Astrocyte (in vitro differentiated cells and primary cell): ENCODE data around the gene PUS7L. TPM values are rescaled to one million over a fixed set of nuclear protein-coding genes. Genes with fewer than 3 reads are reported as not detected.

ENCODE experiments used
- DNase-seq: peaks from one replicate; pipeline ENCODE4 v3.0.0-alpha.2; 2010; ENCODE audit warnings: low read depth
- FAIRE-seq: peaks from 2 replicates; lab custom pipeline; 2011; peaks lifted over from hg19 to GRCh38; lab: Jason Lieb, UNC
- H2AFZ ChIP-seq: 2 replicates; pipeline ENCODE4 v1.6.0; 2012; ENCODE audit warnings: low read depth, low read length, inconsistent platforms
- H3K27ac ChIP-seq: 2 replicates; pipeline ENCODE4 v1.5.1; 2011; ENCODE audit warnings: low read depth, low read length, inconsistent platforms
- H3K27me3 ChIP-seq: 2 replicates; pipeline ENCODE4 v1.6.0; 2011; ENCODE audit warnings: low read length, inconsistent platforms; ENCODE audit not compliant: insufficient read depth
- H3K36me3 ChIP-seq: 2 replicates; pipeline ENCODE4 v1.5.1; 2011; ENCODE audit warnings: low read length, inconsistent platforms; ENCODE audit not compliant: insufficient read depth
- H3K4me1 ChIP-seq: 2 replicates; pipeline ENCODE4 v1.5.1; 2011; ENCODE audit warnings: low read length, inconsistent platforms; ENCODE audit not compliant: insufficient read depth
- H3K4me2 ChIP-seq: 2 replicates; pipeline ENCODE4 v1.6.0; 2012; ENCODE audit warnings: low read length, inconsistent platforms
- H3K4me3 ChIP-seq: 2 replicates; pipeline ENCODE4 v1.5.1; 2011; ENCODE audit warnings: low read depth, mild to moderate bottlenecking, low read length, inconsistent platforms; ENCODE audit not compliant: insufficient read depth
- H3K79me2 ChIP-seq: 2 replicates; pipeline ENCODE4 v1.6.0; 2012; ENCODE audit warnings: mild to moderate bottlenecking, low read length, inconsistent platforms; ENCODE audit not compliant: insufficient read depth
- H3K9ac ChIP-seq: 2 replicates; pipeline ENCODE4 v1.6.0; 2012; ENCODE audit warnings: mild to moderate bottlenecking, low read length, inconsistent platforms
- H3K9me3 ChIP-seq: 2 replicates; pipeline ENCODE4 v1.5.1; 2012; ENCODE audit warnings: low read depth, mild to moderate bottlenecking, low read length, inconsistent platforms; ENCODE audit not compliant: insufficient read depth
- H4K20me1 ChIP-seq: 2 replicates; pipeline ENCODE4 v1.6.0; 2012; ENCODE audit warnings: low read length, inconsistent platforms; ENCODE audit not compliant: insufficient read depth
- H3K27ac Mint-ChIP-seq: one replicate; pipeline ENCODE4 v1.8.0; 2021; ENCODE audit warnings: mild to moderate bottlenecking, mixed read lengths; ENCODE audit not compliant: unreplicated experiment
- H3K27me3 Mint-ChIP-seq: one replicate; pipeline ENCODE4 v1.8.0; 2021; ENCODE audit warnings: low read depth, mixed read lengths; ENCODE audit not compliant: unreplicated experiment
- H3K36me3 Mint-ChIP-seq: one replicate; pipeline ENCODE4 v1.8.0; 2021; ENCODE audit warnings: low read depth, mixed read lengths; ENCODE audit not compliant: unreplicated experiment
- H3K4me1 Mint-ChIP-seq: one replicate; pipeline ENCODE4 v1.8.0; 2021; ENCODE audit warnings: low read depth, mixed read lengths; ENCODE audit not compliant: unreplicated experiment
- H3K4me3 Mint-ChIP-seq: one replicate; pipeline ENCODE4 v1.8.0; 2021; ENCODE audit warnings: mild to moderate bottlenecking, moderate library complexity, mixed read lengths; ENCODE audit not compliant: unreplicated experiment
- H3K9me3 Mint-ChIP-seq: one replicate; pipeline ENCODE4 v1.8.0; 2021; ENCODE audit warnings: mild to moderate bottlenecking, mixed read lengths; ENCODE audit not compliant: unreplicated experiment
- CTCF ChIP-seq: IDR thresholded peaks from 2 replicates; pipeline ENCODE4 v1.5.1; 2011; ENCODE audit warnings: low read depth, mild to moderate bottlenecking, inconsistent platforms, low read length, moderate library complexity; ENCODE audit not compliant: insufficient read depth
- EZH2 ChIP-seq: IDR thresholded peaks from 2 replicates; pipeline ENCODE4 v1.6.1; 2012; ENCODE audit warnings: mild to moderate bottlenecking, low read length, inconsistent platforms; ENCODE audit not compliant: insufficient read depth
- total RNA-seq: library from RNA; stranded (reverse); gene quantifications from 2 replicates; pipeline ENCODE4 v1.2.1, GENCODE V29; 2021

The PUS7L gene
- total RNA-seq, 1 donor from 2014 or later = 11.4 TPM

GRCh38 chr12:43776498-43776897 is 17.9 kb upstream of the PUS7L start:
- Histone ChIP-seq H4K20me1 (no peaks in the 10 kb centered on the region), H3K4me1 (no peaks in the 10 kb centered on the region), H3K9me3 (no peaks in the 10 kb centered on the region), H3K27ac (no peak overlapping the region), H3K4me2 (no peak overlapping the region), H3K9ac (no peak overlapping the region), H3K4me3 (no peak overlapping the region), H3K79me2 (no peaks in the 10 kb centered on the region), H2AFZ (no peak overlapping the region), H3K27me3 (no peaks in the 10 kb centered on the region), H3K36me3 (peaks cover 26% of the 10 kb centered on the region)
- Mint-ChIP-seq H3K4me3 (no peak overlapping the region), H3K4me1 (no peaks in the 10 kb centered on the region), H3K9me3 (no peaks in the 10 kb centered on the region), H3K27me3 (no peaks in the 10 kb centered on the region), H3K36me3 (no peaks in the 10 kb centered on the region), H3K27ac (no peak overlapping the region)
- no peak for FAIRE-seq
- no peak for DNase-seq
- no peak for TF ChIP-seq EZH2
- TF ChIP-seq CTCF = peak; percentile 41

- FAIRE-seq (no peak), DNase-seq (no peak)
- Mint-ChIP-seq H3K27me3 (no peaks in the 10 kb centered on the region), H3K27ac (no peak overlapping the region), H3K4me1 (peaks cover 3% of the 10 kb centered on the region), H3K9me3 (no peaks in the 10 kb centered on the region), H3K36me3 (no peaks in the 10 kb centered on the region), H3K4me3 (no peak overlapping the region)
- H4K20me1 ChIP-seq = no peaks in the 10 kb centered on the region
- H3K9ac ChIP-seq = no peak overlapping the region
- no peak overlapping the region for H3K4me3 ChIP-seq
- no peak overlapping the region for H3K27ac ChIP-seq
- no peaks in the 10 kb centered on the region for H3K9me3 ChIP-seq
- peak overlapping the region; percentile 33 for H3K4me2 ChIP-seq
- H3K79me2 ChIP-seq = no peaks in the 10 kb centered on the region
- H2AFZ ChIP-seq = no peak overlapping the region
- no peaks in the 10 kb centered on the region for H3K4me1 ChIP-seq
- H3K36me3 ChIP-seq = peaks cover 4% of the 10 kb centered on the region
- TF ChIP-seq CTCF = no peak
- TF ChIP-seq EZH2 = no peak
- H3K27me3 ChIP-seq = no peaks in the 10 kb centered on the region
Observed at GRCh38 chr12:43766291-43766690, 7.7 kb upstream of the PUS7L start.

GRCh38 chr12:43764528-43764927 is 5.9 kb upstream of the PUS7L start:
- no peak overlapping the region for H3K4me2 ChIP-seq
- Mint-ChIP-seq H3K9me3 (peaks cover 2% of the 10 kb centered on the region), H3K27ac (no peak overlapping the region), H3K27me3 (no peaks in the 10 kb centered on the region), H3K4me3 (no peak overlapping the region), H3K36me3 (peaks cover 2% of the 10 kb centered on the region), H3K4me1 (peaks cover 10% of the 10 kb centered on the region)
- H2AFZ ChIP-seq = no peak overlapping the region
- H3K9me3 ChIP-seq = no peaks in the 10 kb centered on the region
- H3K27ac ChIP-seq = no peak overlapping the region
- H3K27me3 ChIP-seq = no peaks in the 10 kb centered on the region
- no peak overlapping the region for H3K9ac ChIP-seq
- TF ChIP-seq CTCF (no peak), EZH2 (no peak)
- H3K4me1 ChIP-seq = peaks cover 7% of the 10 kb centered on the region
- no peaks in the 10 kb centered on the region for H4K20me1 ChIP-seq
- DNase-seq (no peak), FAIRE-seq (no peak)
- no peak overlapping the region for H3K4me3 ChIP-seq
- H3K79me2 ChIP-seq = peaks cover 9% of the 10 kb centered on the region
- H3K36me3 ChIP-seq = no peaks in the 10 kb centered on the region
